ENCODE results near the gene CRYL1. TPM values are rescaled to one million over a fixed set of nuclear protein-coding genes. Genes with fewer than 3 reads are reported as not detected.

CRYL1 gene
- total and polyA plus RNA-seq, 2 of the 4 experiments (the other 2 are of a cell fraction), result 11.7 to 16.4 TPM

DNA sequence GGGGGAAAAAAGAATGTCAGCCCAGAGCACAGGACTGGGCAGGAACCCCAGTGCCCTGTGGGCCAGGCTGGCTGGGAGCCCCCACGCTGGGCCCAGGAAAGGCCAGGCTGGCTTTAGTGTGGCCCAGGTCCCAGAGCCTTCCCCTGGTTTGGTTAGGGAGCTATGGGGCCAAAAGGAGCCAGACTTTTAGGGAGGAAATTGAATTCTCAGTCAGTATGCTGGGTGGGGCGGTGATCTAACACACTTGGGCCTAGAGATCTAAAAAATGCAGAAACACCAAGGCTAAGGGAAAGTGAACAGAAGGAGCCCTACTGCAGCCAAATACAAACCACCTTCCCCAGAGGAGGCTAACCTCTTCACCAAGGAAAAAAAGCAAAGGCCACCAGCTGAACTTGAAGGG is 137.5 kb downstream of the CRYL1 start:
- Histone ChIP-seq H2BK20ac (ENCODE audit: low read depth, low read length) (no peak overlapping the region), H3K9me1 (ENCODE audit: insufficient read depth, low read length) (peaks cover 9% of the 10 kb centered on the region; the same call in 1 of the 2 replicates), H2AK5ac (ENCODE audit: low read depth, low read length) (no peak overlapping the region), H3K79me1 (ENCODE audit: low read depth in 1 of 2, low read length in 2 of 2) (no peaks in the 10 kb centered on the region), H3K9me3 (ENCODE audit: control insufficient read depth, insufficient read depth, low read length) (peaks cover 2% of the 10 kb centered on the region; the same call in 1 of the 2 replicates), H3K4me1 (ENCODE audit: control insufficient read depth, insufficient read depth, low read length) (no peaks in the 10 kb centered on the region), H3K4me2 (ENCODE audit: low read depth, low read length) (no peak overlapping the region), H3K27me3 (ENCODE audit: control insufficient read depth, insufficient read depth, low read length) (peaks cover 4% of the 10 kb centered on the region), H2BK5ac (ENCODE audit: low read depth, low read length, poor library complexity, severe bottlenecking) (no peak overlapping the region), H4K8ac (ENCODE audit: low read depth in 2 of 2, low read length in 2 of 2) (no peak overlapping the region), H3K18ac (ENCODE audit: low read depth, low read length) (no peak overlapping the region), H3K23ac (ENCODE audit: low read depth, low read length) (no peak overlapping the region), H2BK15ac (ENCODE audit: low read depth, low read length) (no peak overlapping the region), H3K36me3 (ENCODE audit: control insufficient read depth, insufficient read depth, low read length) (no peaks in the 10 kb centered on the region), H4K20me1 (ENCODE audit: insufficient read depth, low read length) (no peaks in the 10 kb centered on the region), H2AFZ (replicated peaks; ENCODE audit: low read length, poor library complexity) (peak overlapping the region; percentile 13), H4K5ac (ENCODE audit: low read depth, low read length) (no peak overlapping the region), H3K4ac (ENCODE audit: low read depth, low read length) (no peak overlapping the region), H2BK120ac (ENCODE audit: low read depth, low read length) (no peak overlapping the region), H2AK9ac (replicated peaks; ENCODE audit: low read depth, low read length, poor library complexity) (no peak overlapping the region), H3K14ac (replicated peaks; ENCODE audit: low read depth, low read length) (no peak overlapping the region), H3K9ac (ENCODE audit: low read depth, low read length) (no peak overlapping the region), H3K27ac (ENCODE audit: insufficient read depth, low read length) (no peak overlapping the region), H4K91ac (ENCODE audit: insufficient read depth, low read depth, low read length) (no peak overlapping the region), H3K56ac (ENCODE audit: extremely low read depth, insufficient read depth, low read length) (no peak overlapping the region), H3K4me3 (ENCODE audit: insufficient read depth, low read depth, low read length) (no peak overlapping the region)
- no peak for ATAC-seq (ENCODE audit: low read depth)
- WGBS, 2 experiments (ENCODE audit: extremely low coverage in 2 of 2, insufficient read length in 1 of 2), result no CpG with 5 or more reads among the region's 2 CpGs
- ChIA-PET POLR2A (ENCODE audit: unreplicated experiment) (no interaction called here), CTCF (no interaction called here)
- no peak for TF ChIP-seq RFX5 (IDR thresholded peaks at IDR 0.05; ENCODE audit: low read depth, low read length)
- TF ChIP-seq, protein P1, sequence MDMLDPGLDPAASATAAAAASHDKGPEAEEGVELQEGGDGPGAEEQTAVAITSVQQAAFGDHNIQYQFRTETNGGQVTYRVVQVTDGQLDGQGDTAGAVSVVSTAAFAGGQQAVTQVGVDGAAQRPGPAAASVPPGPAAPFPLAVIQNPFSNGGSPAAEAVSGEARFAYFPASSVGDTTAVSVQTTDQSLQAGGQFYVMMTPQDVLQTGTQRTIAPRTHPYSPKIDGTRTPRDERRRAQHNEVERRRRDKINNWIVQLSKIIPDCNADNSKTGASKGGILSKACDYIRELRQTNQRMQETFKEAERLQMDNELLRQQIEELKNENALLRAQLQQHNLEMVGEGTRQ (IDR thresholded peaks at IDR 0.05; ENCODE audit: low read depth, low read length), result no peak
- TF ChIP-seq SMC3 (IDR thresholded peaks at IDR 0.05; ENCODE audit: low read depth, low read length), result no peak
- TF ChIP-seq MAZ (IDR thresholded peaks at IDR 0.05; ENCODE audit: borderline replicate concordance, low read depth, low read length), result no peak
- TF ChIP-seq BHLHE40 (IDR thresholded peaks at IDR 0.05; ENCODE audit: low read depth, low read length), result no peak
- TF ChIP-seq NFE2L2 (IDR thresholded peaks at IDR 0.05; ENCODE audit: low read depth, low read length), result no peak
- TF ChIP-seq, protein P2, sequence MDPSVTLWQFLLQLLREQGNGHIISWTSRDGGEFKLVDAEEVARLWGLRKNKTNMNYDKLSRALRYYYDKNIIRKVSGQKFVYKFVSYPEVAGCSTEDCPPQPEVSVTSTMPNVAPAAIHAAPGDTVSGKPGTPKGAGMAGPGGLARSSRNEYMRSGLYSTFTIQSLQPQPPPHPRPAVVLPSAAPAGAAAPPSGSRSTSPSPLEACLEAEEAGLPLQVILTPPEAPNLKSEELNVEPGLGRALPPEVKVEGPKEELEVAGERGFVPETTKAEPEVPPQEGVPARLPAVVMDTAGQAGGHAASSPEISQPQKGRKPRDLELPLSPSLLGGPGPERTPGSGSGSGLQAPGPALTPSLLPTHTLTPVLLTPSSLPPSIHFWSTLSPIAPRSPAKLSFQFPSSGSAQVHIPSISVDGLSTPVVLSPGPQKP (IDR thresholded peaks at IDR 0.05; ENCODE audit: borderline replicate concordance, low read depth, low read length), result no peak
- no peak for TF ChIP-seq CEBPB (IDR thresholded peaks at IDR 0.05; ENCODE audit: low read depth, low read length)
- TF ChIP-seq CHD1 (IDR thresholded peaks at IDR 0.05; ENCODE audit: low read depth, low read length), result no peak
- TF ChIP-seq RCOR1 (IDR thresholded peaks at IDR 0.05; ENCODE audit: insufficient replicate concordance, low read length), result no peak
- TF ChIP-seq MXI1 (IDR thresholded peaks at IDR 0.05; ENCODE audit: borderline replicate concordance, low read depth, low read length), result no peak
- no peak for TF ChIP-seq MAFK (IDR thresholded peaks at IDR 0.05; ENCODE audit: low read depth, low read length)
- TF ChIP-seq POLR2A (IDR thresholded peaks at IDR 0.05; ENCODE audit: low read depth, low read length), result no peak
- TF ChIP-seq, protein P3, sequence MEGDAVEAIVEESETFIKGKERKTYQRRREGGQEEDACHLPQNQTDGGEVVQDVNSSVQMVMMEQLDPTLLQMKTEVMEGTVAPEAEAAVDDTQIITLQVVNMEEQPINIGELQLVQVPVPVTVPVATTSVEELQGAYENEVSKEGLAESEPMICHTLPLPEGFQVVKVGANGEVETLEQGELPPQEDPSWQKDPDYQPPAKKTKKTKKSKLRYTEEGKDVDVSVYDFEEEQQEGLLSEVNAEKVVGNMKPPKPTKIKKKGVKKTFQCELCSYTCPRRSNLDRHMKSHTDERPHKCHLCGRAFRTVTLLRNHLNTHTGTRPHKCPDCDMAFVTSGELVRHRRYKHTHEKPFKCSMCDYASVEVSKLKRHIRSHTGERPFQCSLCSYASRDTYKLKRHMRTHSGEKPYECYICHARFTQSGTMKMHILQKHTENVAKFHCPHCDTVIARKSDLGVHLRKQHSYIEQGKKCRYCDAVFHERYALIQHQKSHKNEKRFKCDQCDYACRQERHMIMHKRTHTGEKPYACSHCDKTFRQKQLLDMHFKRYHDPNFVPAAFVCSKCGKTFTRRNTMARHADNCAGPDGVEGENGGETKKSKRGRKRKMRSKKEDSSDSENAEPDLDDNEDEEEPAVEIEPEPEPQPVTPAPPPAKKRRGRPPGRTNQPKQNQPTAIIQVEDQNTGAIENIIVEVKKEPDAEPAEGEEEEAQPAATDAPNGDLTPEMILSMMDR (conservative IDR thresholded peaks at IDR 0.05; ENCODE audit: low read depth, low read length), result no peak
- TF ChIP-seq FOS (IDR thresholded peaks at IDR 0.05; ENCODE audit: low read depth, low read length), result no peak
- in situ Hi-C loops (cut with MboI; ENCODE audit: low sequenced_read_pairs) (no loop called here), dilution Hi-C loops (cut with HindIII; ENCODE audit: low sequenced_read_pairs, unreplicated experiment) (no loop called here), intact Hi-C loops (cut with micrococcal nuclease) (no loop called here)
- no TSS peak for BruUV-seq (replicated peaks)
- no peak for DNase-seq
